ENCODE measurements around the gene CSRP3.
"Not testable (repeated sequence)": the region's sequence is repeated elsewhere in the genome, so short reads cannot be mapped to it uniquely, and the experiment has no call there.

The CSRP3 gene

GRCh38 chr11:19136884-19137283 lies 64.9 kb downstream of the CSRP3 start:
- not testable (repeated sequence) for H3K27ac Mint-ChIP-seq; H3K27me3 Mint-ChIP-seq; H3K9me3 Mint-ChIP-seq; H3K4me3 Mint-ChIP-seq; H3K4me1 Mint-ChIP-seq (ENCODE audit: low read depth)
- H3K36me3 Mint-ChIP-seq (ENCODE audit: low read depth): peaks cover 26% of the 10 kb centered on the region

DNA sequence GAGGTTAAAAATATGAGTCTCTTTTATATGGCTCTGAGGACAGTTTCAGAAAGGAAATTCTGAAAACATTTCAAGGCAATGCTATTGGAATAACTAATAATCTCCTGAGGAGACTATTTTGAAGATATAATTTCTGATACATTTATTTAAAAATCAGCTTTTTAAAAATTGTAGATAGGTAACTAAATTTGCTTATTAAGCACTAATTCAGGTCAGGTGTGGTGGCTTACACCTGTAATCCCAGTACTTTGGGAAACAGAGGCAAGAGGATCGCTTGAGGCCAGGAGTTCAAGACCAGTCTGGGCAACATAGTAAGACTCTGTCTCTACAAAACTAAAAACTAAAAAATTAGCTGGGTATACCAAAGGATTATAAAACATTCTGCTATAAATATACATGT lies 67.8 kb downstream of the CSRP3 start:
- peaks cover 4% of the 10 kb centered on the region for H3K9me3 Mint-ChIP-seq
- no peaks in the 10 kb centered on the region for H3K4me1 Mint-ChIP-seq (ENCODE audit: low read depth)
- H3K27me3 Mint-ChIP-seq: no peaks in the 10 kb centered on the region
- peaks cover 51% of the 10 kb centered on the region for H3K36me3 Mint-ChIP-seq (ENCODE audit: low read depth)
- no peak overlapping the region for H3K27ac Mint-ChIP-seq
- H3K4me3 Mint-ChIP-seq: no peak overlapping the region
